ENCODE measurements around the gene CTNNBIP1. TPM values are rescaled to one million over a fixed set of nuclear protein-coding genes. Genes with fewer than 3 reads are reported as not detected.

Gene CTNNBIP1
- total RNA-seq, 1 experiment from 2014 or later, result 58.9 TPM

- DNase-seq, result peak in 1 of 2 experiments; percentile 34
- Histone ChIP-seq H3K27me3 (ENCODE audit: insufficient read depth, low read depth) (no peaks in the 10 kb centered on the region), H3F3A (ENCODE audit: insufficient read depth, low read depth) (no peaks in the 10 kb centered on the region), H3K36me3 (ENCODE audit: low read depth) (no peaks in the 10 kb centered on the region), H3K9me2 (ENCODE audit: insufficient read depth) (no peaks in the 10 kb centered on the region), H3K79me2 (ENCODE audit: low read depth) (no peaks in the 10 kb centered on the region), H2AFZ (no peak overlapping the region), H3K9me3 (ENCODE audit: insufficient read depth, low read depth) (no peaks in the 10 kb centered on the region), H3K4me2 (0 out of 2 replicates have a peak overlapping the region, but pooled peaks have one; percentile 50), H3K4me1 (replicated peaks; ENCODE audit: insufficient read depth) (peaks cover 16% of the 10 kb centered on the region), H3K4me3 (no peak overlapping the region), H4K20me1 (ENCODE audit: insufficient read depth) (no peaks in the 10 kb centered on the region), H3K27ac (no peak overlapping the region)
- TF ChIP-seq, protein P1, sequence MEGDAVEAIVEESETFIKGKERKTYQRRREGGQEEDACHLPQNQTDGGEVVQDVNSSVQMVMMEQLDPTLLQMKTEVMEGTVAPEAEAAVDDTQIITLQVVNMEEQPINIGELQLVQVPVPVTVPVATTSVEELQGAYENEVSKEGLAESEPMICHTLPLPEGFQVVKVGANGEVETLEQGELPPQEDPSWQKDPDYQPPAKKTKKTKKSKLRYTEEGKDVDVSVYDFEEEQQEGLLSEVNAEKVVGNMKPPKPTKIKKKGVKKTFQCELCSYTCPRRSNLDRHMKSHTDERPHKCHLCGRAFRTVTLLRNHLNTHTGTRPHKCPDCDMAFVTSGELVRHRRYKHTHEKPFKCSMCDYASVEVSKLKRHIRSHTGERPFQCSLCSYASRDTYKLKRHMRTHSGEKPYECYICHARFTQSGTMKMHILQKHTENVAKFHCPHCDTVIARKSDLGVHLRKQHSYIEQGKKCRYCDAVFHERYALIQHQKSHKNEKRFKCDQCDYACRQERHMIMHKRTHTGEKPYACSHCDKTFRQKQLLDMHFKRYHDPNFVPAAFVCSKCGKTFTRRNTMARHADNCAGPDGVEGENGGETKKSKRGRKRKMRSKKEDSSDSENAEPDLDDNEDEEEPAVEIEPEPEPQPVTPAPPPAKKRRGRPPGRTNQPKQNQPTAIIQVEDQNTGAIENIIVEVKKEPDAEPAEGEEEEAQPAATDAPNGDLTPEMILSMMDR (conservative IDR thresholded peaks at IDR 0.05), result no peak
- no peak for TF ChIP-seq EZH2 (IDR thresholded peaks at IDR 0.05; ENCODE audit: low read depth)
- intact Hi-C loops (cut with micrococcal nuclease; ENCODE audit: unreplicated experiment), result no loop called here
- POLR2A ChIA-PET (ENCODE audit: unreplicated experiment), result interaction anchor here (0.6 to 0.7 kb wide), 2 partner anchors 227 to 544 kb away, joined by 4 to 12 read pairs; no protein-coding TSS in a partner anchor
- CTCF ChIA-PET, result interaction anchor here (0.7 kb wide), 1 partner anchor 225 kb away, joined by 4 read pairs; no protein-coding TSS in a partner anchor
- no TSS peak for BruUV-seq (replicated peaks)
These were observed 67.1 kb downstream of the CTNNBIP1 start for GRCh38 chr1:9842781-9843575.

DNA sequence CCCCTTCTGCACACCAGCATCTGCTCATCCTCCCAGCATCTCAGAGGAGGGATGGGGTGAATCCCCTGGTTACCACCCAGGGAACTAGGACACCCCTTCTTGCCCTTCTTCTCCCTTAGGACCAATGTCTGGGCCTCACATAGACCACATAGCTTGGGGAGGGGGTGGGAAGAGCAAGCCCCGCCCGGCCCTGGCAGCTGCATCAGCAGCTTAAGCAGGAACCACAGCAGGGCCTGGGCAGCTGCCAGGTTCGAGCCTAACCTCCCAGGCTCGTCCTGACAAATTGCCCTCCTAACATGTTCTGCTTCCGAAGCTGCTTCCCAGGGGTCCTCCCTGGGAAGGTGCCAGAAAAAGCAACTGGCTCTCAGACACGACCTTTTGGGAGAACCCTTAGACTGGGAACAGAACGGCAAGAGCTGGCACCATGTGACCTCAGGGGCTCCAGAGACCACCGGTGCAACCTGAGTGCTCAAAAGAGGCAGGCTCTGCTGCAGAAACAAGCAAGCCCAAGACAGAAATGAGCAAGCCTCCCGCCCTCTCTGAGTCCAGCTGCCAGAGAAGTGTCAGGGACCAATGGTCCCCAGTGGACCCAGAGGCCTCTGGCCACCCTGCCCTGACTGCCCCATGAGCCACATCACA, 67.9 kb downstream of the CTNNBIP1 start:
- Histone ChIP-seq H3K9me2 (ENCODE audit: insufficient read depth) (no peaks in the 10 kb centered on the region), H2AFZ (no peak overlapping the region), H3K27ac (no peak overlapping the region), H4K20me1 (ENCODE audit: insufficient read depth) (no peaks in the 10 kb centered on the region), H3K4me2 (no peak overlapping the region), H3F3A (ENCODE audit: insufficient read depth, low read depth) (peaks cover under 1% of the 10 kb centered on the region; the same call in 1 of the 2 replicates), H3K36me3 (ENCODE audit: low read depth) (no peaks in the 10 kb centered on the region), H3K9me3 (ENCODE audit: insufficient read depth, low read depth) (no peaks in the 10 kb centered on the region), H3K27me3 (ENCODE audit: insufficient read depth, low read depth) (no peaks in the 10 kb centered on the region), H3K4me1 (replicated peaks; ENCODE audit: insufficient read depth) (peaks cover 17% of the 10 kb centered on the region), H3K79me2 (ENCODE audit: low read depth) (no peaks in the 10 kb centered on the region), H3K4me3 (no peak overlapping the region)
- ChIA-PET POLR2A (ENCODE audit: unreplicated experiment) (interaction anchor here (0.5 to 0.6 kb wide), 2 partner anchors 545 to 621 kb away, joined by 12 to 20 read pairs; no protein-coding TSS in a partner anchor), CTCF (no interaction called here)
- intact Hi-C loops (cut with micrococcal nuclease; ENCODE audit: unreplicated experiment), result no loop called here
- BruUV-seq (replicated peaks), result no TSS peak
- no peak for DNase-seq
- no peak for TF ChIP-seq EZH2 (IDR thresholded peaks at IDR 0.05; ENCODE audit: low read depth)
- TF ChIP-seq, protein P1 (conservative IDR thresholded peaks at IDR 0.05), result no peak

DNA sequence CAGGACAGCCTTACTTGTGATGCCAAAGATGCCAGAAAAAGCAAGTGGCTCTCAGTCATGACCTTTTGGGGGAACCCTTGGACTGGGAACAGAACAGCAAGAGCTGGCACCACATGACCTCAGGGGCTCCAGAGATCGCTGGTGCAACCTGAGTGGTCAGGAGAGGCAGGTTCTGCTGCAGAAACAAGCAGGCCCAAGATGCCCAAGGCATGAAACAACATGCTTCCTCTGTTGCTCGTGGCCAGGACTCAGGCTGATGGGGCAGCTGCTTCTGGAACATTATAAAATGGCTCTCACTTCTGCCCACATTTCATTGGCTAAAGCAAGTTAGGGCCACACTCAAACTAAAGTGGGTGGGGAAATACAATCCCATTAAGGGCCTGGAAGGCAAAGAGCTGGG, 68.6 kb downstream of the CTNNBIP1 start:
- Histone ChIP-seq H3K4me3 (no peak overlapping the region), H3K9me2 (ENCODE audit: insufficient read depth) (no peaks in the 10 kb centered on the region), H3K4me2 (no peak overlapping the region), H3K27me3 (ENCODE audit: insufficient read depth, low read depth) (no peaks in the 10 kb centered on the region), H2AFZ (no peak overlapping the region), H3K79me2 (ENCODE audit: low read depth) (no peaks in the 10 kb centered on the region), H3K9me3 (ENCODE audit: insufficient read depth, low read depth) (no peaks in the 10 kb centered on the region), H3K4me1 (replicated peaks; ENCODE audit: insufficient read depth) (peaks cover 24% of the 10 kb centered on the region), H3F3A (ENCODE audit: insufficient read depth, low read depth) (peaks cover 8% of the 10 kb centered on the region; the same call in 1 of the 2 replicates), H3K36me3 (ENCODE audit: low read depth) (no peaks in the 10 kb centered on the region), H4K20me1 (ENCODE audit: insufficient read depth) (no peaks in the 10 kb centered on the region), H3K27ac (no peak overlapping the region)
- POLR2A ChIA-PET (ENCODE audit: unreplicated experiment), result no interaction called here
- intact Hi-C loops (cut with micrococcal nuclease; ENCODE audit: unreplicated experiment), result no loop called here
- no peak for DNase-seq
- CTCF ChIA-PET, result interaction anchor here (0.5 kb wide), 1 partner anchor 1101 kb away, joined by 3 read pairs; no protein-coding TSS in a partner anchor
- no TSS peak for BruUV-seq (replicated peaks)
- no peak for TF ChIP-seq EZH2 (IDR thresholded peaks at IDR 0.05; ENCODE audit: low read depth)
- TF ChIP-seq, protein P1 (conservative IDR thresholded peaks at IDR 0.05), result no peak

Data from PC-9 (cell line).